OCI-LY7 (cell line): ENCODE data around the gene GRPEL2.

ENCODE experiments used
- CTCF ChIP-seq: fragments of 200-600 bp; sonication (generic); conservative IDR thresholded peaks from 2 replicates; pipeline ENCODE4 v1.5.1; 2014; ENCODE audit warnings: mild to moderate bottlenecking, antibody characterized with exemption, low read length, moderate library complexity, mixed read lengths
- EZH2phosphoT487 ChIP-seq: fragments of 200-600 bp; sonication (generic); IDR thresholded peaks from 2 replicates; pipeline ENCODE4 v1.6.1; 2018; ENCODE audit warnings: low read depth, borderline replicate concordance, mild to moderate bottlenecking, mixed run types, antibody characterized with exemption, low read length, moderate library complexity, mixed read lengths

GRCh38 chr5:149388498-149389190, 43.3 kb downstream of the GRPEL2 start:
- TF ChIP-seq CTCF, result no peak
- no peak for TF ChIP-seq EZH2phosphoT487
